HG03108 (cell line): ENCODE measurements around the gene FXYD6.
"Not testable (repeated sequence)": the region's sequence is repeated elsewhere in the genome, so short reads cannot be mapped to it uniquely, and the experiment has no call there.

Experiments used
- ATAC-seq: cut with Tn5 transposase; IDR thresholded peaks from one replicate; pipeline ENCODE4 v1.9.1; 2021; ENCODE audit warnings: moderate library complexity; ENCODE audit not compliant: unreplicated experiment

FXYD6 gene

GRCh38 chr11:117871160-117871559, 5.3 kb downstream of the FXYD6 start:
- no peak for ATAC-seq

- ATAC-seq: no peak
These were observed 6.1 kb downstream of the FXYD6 start for GRCh38 chr11:117870103-117870952.

GRCh38 chr11:117869604-117870003, 6.9 kb downstream of the FXYD6 start:
- no peak for ATAC-seq

- no peak for ATAC-seq
These were observed 7.5 kb downstream of the FXYD6 start for GRCh38 chr11:117868815-117869561.

GRCh38 chr11:117868088-117868487, 8.4 kb downstream of the FXYD6 start:
- no peak for ATAC-seq

GRCh38 chr11:117866526-117866925, 9.9 kb downstream of the FXYD6 start:
- no peak for ATAC-seq

GRCh38 chr11:117865546-117865945, 10.9 kb downstream of the FXYD6 start:
- ATAC-seq: not testable (repeated sequence)

GRCh38 chr11:117863383-117863782, 13.1 kb downstream of the FXYD6 start:
- no peak for ATAC-seq

GRCh38 chr11:117862753-117863152, 13.7 kb downstream of the FXYD6 start:
- ATAC-seq: no peak

GRCh38 chr11:117862019-117862725, 14.3 kb downstream of the FXYD6 start:
- no peak for ATAC-seq

GRCh38 chr11:117861151-117862018, 15.1 kb downstream of the FXYD6 start:
- ATAC-seq: no peak

GRCh38 chr11:117860139-117860538, 16.3 kb downstream of the FXYD6 start:
- no peak for ATAC-seq

- no peak for ATAC-seq
These were observed 16.9 kb downstream of the FXYD6 start for GRCh38 chr11:117859488-117860112.

GRCh38 chr11:117859061-117859460, 17.4 kb downstream of the FXYD6 start:
- ATAC-seq: no peak

- no peak for ATAC-seq
These were observed 18.6 kb downstream of the FXYD6 start for GRCh38 chr11:117857734-117858414.

- no peak for ATAC-seq
These were observed 20.4 kb downstream of the FXYD6 start for GRCh38 chr11:117855912-117856651.

GRCh38 chr11:117855186-117855845, 21.1 kb downstream of the FXYD6 start:
- no peak for ATAC-seq

- ATAC-seq: no peak
These were observed 24.1 kb downstream of the FXYD6 start for GRCh38 chr11:117852309-117852708.
